ENCODE data around the gene COX5B. TPM values are rescaled to one million over a fixed set of nuclear protein-coding genes. Genes with fewer than 3 reads are reported as not detected.

COX5B gene
- total RNA-seq, 6 experiments from 2014 or later, result 162 to 215 (median 182) TPM

- peaks cover 4% of the 10 kb centered on the region; the same call in 1 of the 2 replicates for H3K27me3 Mint-ChIP-seq (ENCODE audit: insufficient read depth)
- no peak for DNase-seq
- H3K9me3 Mint-ChIP-seq, result peaks cover 8% of the 10 kb centered on the region
- H3K4me3 Mint-ChIP-seq, result no peak overlapping the region
- no peak overlapping the region for H3K27ac Mint-ChIP-seq
- TF ChIP-seq CTCF (IDR thresholded peaks at IDR 0.05), result no peak
- no peaks in the 10 kb centered on the region for H3K36me3 Mint-ChIP-seq (ENCODE audit: low read depth)
- H3K4me1 Mint-ChIP-seq (ENCODE audit: low read depth), result peaks cover 10% of the 10 kb centered on the region
These were observed 45.3 kb downstream of the COX5B start for GRCh38 chr2:97691166-97691565.

GRCh38 chr2:97693476-97693875 lies 47.6 kb downstream of the COX5B start:
- DNase-seq, result peak; percentile 3

GRCh38 chr2:97695744-97696143 lies 49.9 kb downstream of the COX5B start:
- peaks cover 8% of the 10 kb centered on the region for H3K4me1 Mint-ChIP-seq (ENCODE audit: low read depth)
- peaks cover 8% of the 10 kb centered on the region for H3K9me3 Mint-ChIP-seq
- H3K36me3 Mint-ChIP-seq (ENCODE audit: low read depth), result no peaks in the 10 kb centered on the region
- no peak overlapping the region for H3K27ac Mint-ChIP-seq
- TF ChIP-seq CTCF (IDR thresholded peaks at IDR 0.05), result no peak
- DNase-seq, result no peak
- H3K27me3 Mint-ChIP-seq (ENCODE audit: insufficient read depth), result peaks cover 12% of the 10 kb centered on the region
- no peak overlapping the region for H3K4me3 Mint-ChIP-seq

More at GRCh38 chr2:97693476-97693875, 47.6 kb downstream of the COX5B start:
- Mint-ChIP-seq H3K27me3 (ENCODE audit: insufficient read depth) (peaks cover 6% of the 10 kb centered on the region; the same call in 1 of the 2 replicates), H3K36me3 (ENCODE audit: low read depth) (no peaks in the 10 kb centered on the region), H3K27ac (no peak overlapping the region), H3K9me3 (peaks cover 8% of the 10 kb centered on the region), H3K4me1 (ENCODE audit: low read depth) (peaks cover 12% of the 10 kb centered on the region), H3K4me3 (no peak overlapping the region)
- TF ChIP-seq CTCF (IDR thresholded peaks at IDR 0.05), result no peak

- Mint-ChIP-seq H3K4me3 (peak overlapping the region; percentile 82), H3K36me3 (ENCODE audit: low read depth) (no peaks in the 10 kb centered on the region), H3K27ac (no peak overlapping the region), H3K27me3 (ENCODE audit: insufficient read depth) (peaks cover 13% of the 10 kb centered on the region), H3K4me1 (ENCODE audit: low read depth) (peaks cover 8% of the 10 kb centered on the region), H3K9me3 (peaks cover 7% of the 10 kb centered on the region)
- peak; percentile 99 for TF ChIP-seq CTCF (IDR thresholded peaks at IDR 0.05)
- DNase-seq, result peak; percentile 70
These were observed 51.7 kb downstream of the COX5B start for GRCh38 chr2:97697252-97698235.

Other genes with a start within 250 kb of the COX5B start
- 1 to 10 TPM; 3.6 to 5.4 (median 4.3) TPM for gene ANKRD36B, start 56.2 kb upstream of the COX5B start, total RNA-seq (2021; fragmentation: NEBNext Ultra II Directional; extraction: Animal tissue kit (Norgen Biotek cat#: 25700))
- gene ACTR1B, start 18.0 kb downstream of the COX5B start, total RNA-seq (2021; fragmentation: NEBNext Ultra II Directional; extraction: Animal tissue kit (Norgen Biotek cat#: 25700)), result 10 to 100 TPM; 63.9 to 76.2 (median 69.2) TPM
- gene C2orf92, start 23.7 kb downstream of the COX5B start, total RNA-seq (2021; fragmentation: NEBNext Ultra II Directional; extraction: Animal tissue kit (Norgen Biotek cat#: 25700)), result 1 to 10 TPM in 4 of 6 experiments, under 1 TPM in 2; 0.88 to 2.6 (median 1.2) TPM
- not detected for gene ZAP70, start 67.5 kb downstream of the COX5B start, total RNA-seq (2021; fragmentation: NEBNext Ultra II Directional; extraction: Animal tissue kit (Norgen Biotek cat#: 25700))